Mucosa of descending colon (tissue), 3 donors: ENCODE results near the gene TMTC2. TPM values are rescaled to one million over a fixed set of nuclear protein-coding genes. Genes with fewer than 3 reads are reported as not detected.

ENCODE experiments used
- ATAC-seq: fragments of 200-7000 bp; cut with Tn5 transposase; one replicate; pipeline ENCODE4 v1.9.1; 2020; ENCODE audit warnings: mild to moderate bottlenecking, moderate library complexity
- DNase-seq, 3 donors: peaks; one replicate each; pipeline ENCODE4 v3.0.0-alpha.2; 2020
- H3K36me3 ChIP-seq: fragments of 200-600 bp; one replicate; pipeline ENCODE4 v1.8.0; 2021; ENCODE audit warnings: low read depth, mild to moderate bottlenecking
- H3K4me1 ChIP-seq: fragments of 200-600 bp; one replicate; pipeline ENCODE4 v1.8.0; 2021; ENCODE audit warnings: low read depth, mild to moderate bottlenecking
- H3K4me3 ChIP-seq: fragments of 200-600 bp; one replicate; pipeline ENCODE4 v1.8.0; 2021; ENCODE audit warnings: mild to moderate bottlenecking
- H3K9me3 ChIP-seq: fragments of 200-600 bp; one replicate; pipeline ENCODE4 v1.8.0; 2021; ENCODE audit warnings: mild to moderate bottlenecking
- intact Hi-C, 2 donors: fragments of 100-400 bp; cut with DNase I in 1 of 2; cut with micrococcal nuclease in 1 of 2; formaldehyde crosslinking; loops; one replicate each; pipeline versions ENCODE4 v1.11.0 to v1.11.1; 2022; cut with DNase I, micrococcal nuclease
- total RNA-seq, 3 donors: library from RNA; stranded (reverse); fragmentation: NEBNext Ultra II Directional in 2 of 3; extraction: Animal tissue kit (Norgen Biotek cat#: 25700) in 2 of 3; gene quantifications; one replicate each; pipeline versions ENCODE4 v1.2.1 to v1.2.4, GENCODE V29; 2021 to 2023
- TF ChIP-seq, protein P1 (sequence below): fragments of 200-600 bp; IDR thresholded peaks from one replicate; pipeline ENCODE4 v1.8.0; 2022; ENCODE audit warnings: antibody characterized with exemption, mild to moderate bottlenecking
- donor health status: DM: no; HTN: no; CAD: no; lungs with moderate emphysema.
- donor health status: DM: no; HTN: no; CAD: no.
- donor health status: DM: no; HTN: yes; CAD: no.

The TMTC2 gene
- total RNA-seq, 3 donors from 2014 or later: 13.3 to 40.4 (median 14.6) TPM

DNA sequence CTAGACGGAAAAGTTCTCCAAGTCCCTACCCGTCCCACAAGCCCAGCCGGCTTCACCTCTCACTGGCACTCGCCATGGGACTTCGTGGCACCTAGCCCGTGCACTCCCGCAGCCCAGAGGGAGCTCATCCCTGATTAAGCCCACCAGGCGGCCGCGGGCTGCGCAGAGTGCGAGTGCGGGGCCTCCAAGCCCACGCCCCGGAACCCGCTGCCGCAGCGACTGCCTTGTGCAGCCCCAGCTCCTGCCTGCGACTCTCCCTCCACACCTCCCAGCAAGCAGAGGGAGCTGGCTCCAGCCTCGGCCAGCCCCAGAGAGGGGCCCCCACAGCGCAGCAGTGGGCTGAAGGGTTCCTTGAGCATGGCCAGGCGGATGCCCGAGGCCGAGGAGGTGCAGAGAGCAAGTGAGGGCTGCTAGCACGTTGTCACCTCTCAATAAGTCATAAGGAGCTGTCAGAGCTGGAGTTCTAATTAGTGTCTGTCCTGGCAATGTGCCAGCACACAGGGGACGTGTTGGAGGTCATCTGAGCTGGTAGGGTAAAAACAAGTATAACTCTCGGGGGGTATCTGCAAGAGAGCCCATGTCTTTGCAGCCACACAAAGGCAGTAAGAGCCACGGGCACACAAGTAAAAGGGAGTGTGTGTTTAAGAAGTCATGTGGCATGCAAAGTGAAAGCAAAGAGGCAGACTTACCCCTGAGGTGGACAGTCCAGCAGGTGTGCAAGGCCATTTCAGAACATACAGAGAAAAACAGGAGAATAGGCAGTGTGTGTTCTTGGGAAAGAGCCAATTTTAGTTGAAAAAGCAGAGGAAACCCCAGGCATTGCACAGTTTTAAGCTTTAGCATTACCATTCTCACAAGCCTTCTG, 27.1 kb upstream of the TMTC2 start:
- Histone ChIP-seq H3K4me3 (no peak overlapping the region), H3K9me3 (no peaks in the 10 kb centered on the region), H3K4me1 (no peaks in the 10 kb centered on the region), H3K36me3 (no peaks in the 10 kb centered on the region)
- no peak for ATAC-seq
- intact Hi-C loops: no loop called here
- no peak for DNase-seq
- TF ChIP-seq, protein P1, sequence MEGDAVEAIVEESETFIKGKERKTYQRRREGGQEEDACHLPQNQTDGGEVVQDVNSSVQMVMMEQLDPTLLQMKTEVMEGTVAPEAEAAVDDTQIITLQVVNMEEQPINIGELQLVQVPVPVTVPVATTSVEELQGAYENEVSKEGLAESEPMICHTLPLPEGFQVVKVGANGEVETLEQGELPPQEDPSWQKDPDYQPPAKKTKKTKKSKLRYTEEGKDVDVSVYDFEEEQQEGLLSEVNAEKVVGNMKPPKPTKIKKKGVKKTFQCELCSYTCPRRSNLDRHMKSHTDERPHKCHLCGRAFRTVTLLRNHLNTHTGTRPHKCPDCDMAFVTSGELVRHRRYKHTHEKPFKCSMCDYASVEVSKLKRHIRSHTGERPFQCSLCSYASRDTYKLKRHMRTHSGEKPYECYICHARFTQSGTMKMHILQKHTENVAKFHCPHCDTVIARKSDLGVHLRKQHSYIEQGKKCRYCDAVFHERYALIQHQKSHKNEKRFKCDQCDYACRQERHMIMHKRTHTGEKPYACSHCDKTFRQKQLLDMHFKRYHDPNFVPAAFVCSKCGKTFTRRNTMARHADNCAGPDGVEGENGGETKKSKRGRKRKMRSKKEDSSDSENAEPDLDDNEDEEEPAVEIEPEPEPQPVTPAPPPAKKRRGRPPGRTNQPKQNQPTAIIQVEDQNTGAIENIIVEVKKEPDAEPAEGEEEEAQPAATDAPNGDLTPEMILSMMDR: no peak

DNA sequence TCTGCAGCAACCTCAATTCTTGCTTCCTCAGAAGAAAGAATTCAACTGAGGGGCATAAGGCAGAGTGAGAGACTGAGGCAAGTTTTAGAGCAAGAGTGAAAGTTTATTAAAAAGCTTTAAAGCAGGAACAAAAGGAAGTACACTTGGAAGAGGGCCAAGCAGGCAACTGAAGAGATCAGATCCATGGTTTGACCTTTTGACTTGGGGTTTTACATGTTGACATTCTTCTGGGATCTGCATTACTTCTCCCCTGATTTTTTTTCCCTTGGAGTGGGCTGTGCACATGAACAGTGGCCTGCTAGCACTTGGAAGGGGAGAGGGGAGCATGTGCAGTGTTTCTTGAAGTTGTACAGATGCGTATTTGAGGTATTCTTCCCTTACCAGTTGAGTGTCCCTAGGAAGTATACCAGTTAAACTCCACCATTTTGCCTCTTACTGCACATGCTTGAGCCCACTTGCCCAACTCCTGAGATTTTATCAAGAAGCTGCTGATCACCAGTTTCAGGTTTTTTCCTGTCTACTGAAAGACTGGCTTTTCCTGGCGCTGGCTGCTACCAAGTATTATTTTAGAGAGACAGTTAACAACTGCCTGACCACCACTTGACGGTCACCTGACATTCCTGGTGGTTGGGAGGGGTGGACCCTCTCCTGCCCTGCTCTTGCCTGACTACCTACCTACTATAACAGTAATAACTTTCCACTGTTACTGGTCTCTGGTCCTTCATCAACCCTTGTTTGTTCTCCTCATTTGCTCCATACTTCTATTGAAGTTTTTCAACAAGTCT, 26.0 kb upstream of the TMTC2 start:
- Histone ChIP-seq H3K4me3 (no peak overlapping the region), H3K4me1 (no peaks in the 10 kb centered on the region), H3K9me3 (no peaks in the 10 kb centered on the region), H3K36me3 (no peaks in the 10 kb centered on the region)
- ATAC-seq (no peak), DNase-seq (no peak)
- TF ChIP-seq, protein P1: no peak
- intact Hi-C loops: no loop called here

DNA sequence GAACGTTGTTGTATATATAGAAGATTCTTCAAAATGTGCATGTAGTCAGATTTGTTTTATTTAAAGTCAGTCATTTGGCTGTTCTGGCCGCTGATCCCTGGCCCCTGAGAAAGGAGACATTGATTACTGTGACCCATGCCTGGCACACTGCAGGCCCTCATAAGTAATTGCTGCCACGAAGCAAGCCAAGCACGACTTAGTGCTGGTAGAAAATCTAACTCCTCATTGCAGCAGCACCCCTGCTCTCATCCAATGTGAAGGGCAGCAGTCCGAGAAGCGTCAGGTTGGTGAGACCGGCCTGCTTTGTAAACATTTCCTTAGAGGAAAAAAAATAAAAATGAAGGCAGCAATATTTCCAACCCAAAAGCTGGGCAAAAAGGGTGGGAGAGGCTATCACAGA, 22.8 kb upstream of the TMTC2 start:
- ATAC-seq: no peak
- H3K4me3 ChIP-seq: no peak overlapping the region
- H3K4me1 ChIP-seq: no peaks in the 10 kb centered on the region
- no peaks in the 10 kb centered on the region for H3K36me3 ChIP-seq
- no peaks in the 10 kb centered on the region for H3K9me3 ChIP-seq
- intact Hi-C loops: no loop called here
- DNase-seq: no peak
- TF ChIP-seq, protein P1: no peak

DNA sequence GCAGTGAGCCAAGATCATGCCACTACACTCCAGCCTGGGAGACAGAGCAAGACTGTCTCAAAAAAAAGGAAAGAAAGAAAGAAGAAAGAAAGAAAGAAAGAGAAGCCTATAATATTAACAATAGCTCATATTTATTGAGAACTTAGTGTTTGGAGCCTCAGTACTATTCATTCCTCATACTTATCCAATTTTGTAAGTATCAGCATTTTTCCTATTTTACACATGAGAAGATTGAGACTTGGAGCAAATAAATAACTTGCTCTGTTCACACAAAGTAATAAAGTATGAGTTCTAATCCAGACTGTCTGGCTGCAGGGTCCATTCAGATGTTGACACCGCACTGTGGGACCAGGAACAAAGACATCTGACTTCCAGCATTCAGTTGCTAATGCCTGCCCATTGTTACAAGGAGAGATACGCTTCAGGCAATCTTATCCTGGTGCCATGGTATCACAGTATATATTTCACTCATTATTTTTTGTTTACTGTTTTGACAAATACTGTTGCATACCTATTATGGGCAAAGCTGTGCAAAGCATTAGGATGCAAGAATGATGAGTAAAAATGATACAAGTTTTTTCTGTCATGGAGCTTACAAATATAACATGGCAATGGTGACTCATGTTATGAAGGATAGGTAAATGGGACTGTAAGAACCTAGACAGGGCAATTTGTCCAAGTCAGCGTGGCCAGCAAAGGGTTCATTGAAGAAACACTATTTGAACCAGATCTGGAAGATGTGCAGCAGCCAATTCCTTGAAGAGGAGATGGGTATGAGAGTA, 21.4 kb upstream of the TMTC2 start:
- no peaks in the 10 kb centered on the region for H3K9me3 ChIP-seq
- intact Hi-C loops: no loop called here
- TF ChIP-seq, protein P1: no peak

DNA sequence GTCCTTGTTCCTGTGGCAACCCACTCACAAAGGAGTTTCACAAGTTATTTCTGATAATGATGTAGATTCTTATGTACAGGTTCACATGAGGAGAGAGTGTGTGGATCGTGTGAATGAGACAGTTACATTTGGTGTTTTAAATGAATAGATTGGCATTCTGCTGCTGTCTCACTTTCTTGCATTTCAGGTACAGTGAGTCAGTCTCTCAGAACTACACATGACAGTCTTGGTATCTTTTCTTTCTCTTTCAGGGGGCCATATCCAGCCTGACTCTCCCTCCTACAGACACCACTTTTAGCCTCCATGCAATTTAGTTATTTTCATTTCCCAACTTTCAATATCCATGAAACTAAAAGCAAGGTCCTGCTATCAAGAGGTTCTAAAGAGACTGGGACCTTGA, 19.9 kb upstream of the TMTC2 start:
- Histone ChIP-seq H3K4me1 (no peaks in the 10 kb centered on the region), H3K36me3 (no peaks in the 10 kb centered on the region), H3K4me3 (no peak overlapping the region), H3K9me3 (no peaks in the 10 kb centered on the region)
- TF ChIP-seq, protein P1: no peak
- no peak for DNase-seq
- ATAC-seq: no peak
- intact Hi-C loops: no loop called here

More for the DNA sequence above, 21.4 kb upstream of the TMTC2 start:
- DNase-seq (no peak), ATAC-seq (no peak)
- H3K36me3 ChIP-seq: no peaks in the 10 kb centered on the region
- H3K4me3 ChIP-seq: no peak overlapping the region
- H3K4me1 ChIP-seq: no peaks in the 10 kb centered on the region
